Stimulated activated CD4-positive, alpha-beta T cell treated with anti-CD3 and anti-CD28 coated beads, Interleukin-4, amount 100 ng/mL, for 4 hours (primary cell): ENCODE data around the gene ECD.
"Not testable (repeated sequence)": the region's sequence is repeated elsewhere in the genome, so short reads cannot be mapped to it uniquely, and the experiment has no call there.

ENCODE experiments used
- DNase-seq, 2 experiments: peaks; one replicate each; pipeline ENCODE4 v3.0.0-alpha.2; 2020

ECD gene

GRCh38 chr10:73156054-73156453 is 11.8 kb downstream of the ECD start:
- DNase-seq, result no peak

GRCh38 chr10:73152009-73152408 is 15.8 kb downstream of the ECD start:
- no peak for DNase-seq

- DNase-seq, result not testable (repeated sequence)
These were observed 17.0 kb downstream of the ECD start for GRCh38 chr10:73150633-73151413.

GRCh38 chr10:73141603-73142002 is 26.2 kb downstream of the ECD start:
- DNase-seq, result no peak

DNA sequence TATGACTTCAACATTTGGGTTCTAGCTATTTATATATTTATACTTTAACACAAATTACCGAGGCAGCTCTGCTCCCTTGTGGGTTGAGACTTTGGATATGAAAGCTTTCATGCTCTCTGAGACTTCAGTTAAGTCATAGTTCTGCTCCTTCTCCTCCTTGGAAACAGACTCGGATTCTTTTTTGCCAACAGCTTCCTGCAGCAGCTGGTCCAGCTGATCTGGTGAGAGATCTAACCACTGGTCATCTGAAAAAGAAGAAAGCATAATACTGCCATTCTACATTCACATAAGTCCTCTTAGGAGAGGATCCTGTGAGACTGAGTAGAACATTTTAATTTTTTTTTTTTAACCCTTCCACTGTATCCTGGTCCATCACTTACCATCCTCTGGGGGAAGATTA is 28.6 kb downstream of the ECD start:
- no peak for DNase-seq

GRCh38 chr10:73136627-73137026 is 31.2 kb downstream of the ECD start:
- no peak for DNase-seq

DNA sequence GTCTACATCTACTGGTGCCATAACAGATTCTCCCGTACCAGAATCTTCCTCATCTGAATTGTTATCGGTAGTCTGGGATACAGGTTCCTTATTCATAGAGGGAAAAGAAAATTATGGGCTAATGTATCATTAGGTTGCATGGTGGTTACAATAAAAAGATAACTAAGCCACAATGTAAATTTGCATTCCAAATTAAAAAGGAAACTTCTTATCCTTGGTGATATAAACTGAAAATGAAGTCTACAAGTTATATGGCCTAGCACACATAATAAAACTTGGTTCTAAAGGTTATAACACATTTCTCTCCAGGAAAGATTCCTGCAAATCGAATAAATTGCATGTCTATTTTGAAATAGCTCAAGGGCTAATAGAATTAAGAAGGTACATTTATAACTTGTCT is 33.1 kb downstream of the ECD start:
- no peak for DNase-seq

DNA sequence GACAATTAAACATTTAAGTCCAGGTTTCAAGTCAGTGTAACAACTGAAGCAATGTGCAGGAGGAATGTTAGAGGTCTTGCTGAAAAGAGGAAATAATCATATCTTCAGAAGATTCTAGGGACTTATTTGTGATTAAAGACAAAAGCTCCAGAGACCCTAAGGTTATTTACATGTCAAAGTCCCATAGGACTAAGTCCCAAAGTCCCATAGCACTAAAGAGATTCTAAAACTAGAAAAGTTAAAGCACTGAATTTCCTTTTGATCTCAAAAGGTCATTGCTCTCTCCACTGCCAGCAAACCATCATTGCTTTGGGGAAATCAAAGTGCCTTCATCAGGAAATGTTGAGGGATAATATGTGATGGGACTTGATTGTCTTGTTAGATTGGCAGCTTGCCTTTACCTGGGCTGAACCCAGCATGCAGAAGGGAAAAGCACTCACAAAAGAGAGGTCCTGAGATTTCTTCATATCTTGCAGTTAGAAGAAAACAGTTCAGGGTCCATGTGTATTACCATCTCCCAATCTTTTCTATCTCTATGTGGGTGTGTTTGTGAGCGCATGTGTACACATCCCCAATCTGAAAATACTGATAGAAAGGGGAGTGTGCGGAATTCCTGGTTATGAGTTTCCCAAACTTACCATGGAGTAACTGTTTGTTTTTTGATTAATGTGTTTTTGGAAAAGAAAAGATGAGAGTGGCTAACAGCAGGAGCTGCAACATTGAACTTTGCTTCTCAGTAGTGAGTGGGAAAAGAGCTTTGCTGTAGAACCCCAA is 35.7 kb downstream of the ECD start:
- DNase-seq, result no peak

DNA sequence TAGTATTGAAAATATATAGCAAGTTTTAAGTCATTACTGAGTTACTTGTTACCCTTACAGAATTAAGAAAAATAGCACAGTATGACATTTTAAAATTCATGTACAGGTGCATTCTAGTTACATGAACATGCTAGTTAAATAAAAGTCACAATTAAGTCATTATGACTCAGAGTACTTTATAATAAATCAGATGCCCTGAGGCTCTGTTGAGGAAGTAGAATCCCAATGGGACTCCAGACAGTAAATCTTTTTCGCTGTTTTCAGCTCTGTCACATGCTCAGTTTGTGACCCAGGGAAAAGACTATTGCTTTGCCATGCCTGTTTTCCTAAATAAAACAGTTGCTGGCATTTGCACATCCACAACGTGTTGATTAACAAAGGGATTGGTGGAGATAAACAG is 36.5 kb downstream of the ECD start:
- DNase-seq, result no peak

DNA sequence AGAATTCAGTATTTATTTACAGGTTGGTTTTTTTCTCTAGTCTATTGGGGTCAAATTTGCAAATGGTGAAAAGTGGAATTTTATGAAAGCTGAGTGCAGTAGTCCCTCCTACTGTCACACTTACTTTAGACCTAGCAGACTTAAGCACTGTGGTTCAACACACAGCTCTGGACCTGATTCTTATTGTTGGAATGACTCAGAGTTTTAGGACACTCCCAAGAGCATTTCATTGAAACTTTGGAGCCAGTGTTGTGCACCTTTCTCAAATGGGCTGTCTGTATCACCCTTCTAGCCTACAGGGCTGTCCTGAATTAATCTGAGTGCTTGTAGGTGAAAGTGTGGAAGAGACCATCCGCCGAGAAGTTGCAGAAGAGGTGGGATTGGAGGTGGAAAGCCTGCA is 41.5 kb downstream of the ECD start:
- DNase-seq, result no peak

- no peak for DNase-seq
These were observed 47.9 kb downstream of the ECD start for GRCh38 chr10:73119952-73120351.

DNA sequence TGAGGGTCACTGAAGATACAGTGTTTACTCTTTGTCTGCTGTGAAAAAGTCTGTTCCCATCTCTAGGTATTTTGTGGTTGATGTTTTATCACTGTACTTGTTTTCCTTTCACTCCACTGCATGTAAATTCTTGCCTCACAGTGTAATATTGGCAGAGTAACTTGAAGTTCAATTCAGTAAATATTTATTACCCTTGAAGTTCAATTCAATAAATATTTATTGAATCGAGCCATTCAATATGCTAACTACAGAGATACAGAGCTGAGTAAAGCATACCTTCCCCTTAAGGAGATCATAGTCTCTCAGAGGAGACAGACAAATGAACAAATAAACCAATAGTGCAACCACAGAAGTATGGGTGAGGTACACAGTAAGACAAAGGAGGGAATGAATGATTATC is 48.4 kb downstream of the ECD start:
- DNase-seq, result no peak

DNA sequence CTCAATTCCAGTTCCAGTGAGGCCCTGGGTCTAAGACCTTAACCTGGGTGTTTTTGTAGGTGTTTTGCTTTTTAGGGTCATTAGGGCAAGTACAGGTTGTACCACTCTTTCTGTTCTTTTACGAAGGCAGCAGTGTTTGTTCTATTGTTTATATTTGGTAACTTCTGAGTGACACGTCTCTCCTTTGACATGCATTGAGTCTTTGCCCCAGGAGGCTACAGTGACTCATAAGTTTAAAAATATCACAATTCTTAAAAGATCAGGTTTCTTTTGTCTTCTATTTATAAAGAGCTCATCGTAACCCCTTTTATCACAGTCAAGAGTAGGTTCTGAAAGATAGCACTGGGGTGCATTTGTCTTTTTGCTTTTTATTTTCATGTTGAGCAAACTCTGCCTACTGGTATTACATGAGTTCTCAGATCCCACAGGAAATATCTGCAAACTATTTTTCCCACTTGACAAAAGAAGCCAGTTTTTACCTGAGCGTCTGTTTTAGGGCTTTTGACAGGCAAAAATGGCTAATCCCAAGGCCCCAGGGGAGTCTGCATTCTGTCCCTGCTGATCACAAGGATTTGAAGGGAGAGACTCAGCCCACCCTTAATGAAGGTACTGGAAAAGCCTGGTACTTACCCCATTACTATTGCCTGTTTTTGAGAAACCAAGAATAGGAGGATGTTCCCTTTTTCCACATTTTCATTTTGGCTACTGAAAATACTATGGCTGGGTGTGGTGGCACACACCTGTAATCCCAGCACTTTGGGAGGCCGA is 49.6 kb downstream of the ECD start:
- no peak for DNase-seq

DNA sequence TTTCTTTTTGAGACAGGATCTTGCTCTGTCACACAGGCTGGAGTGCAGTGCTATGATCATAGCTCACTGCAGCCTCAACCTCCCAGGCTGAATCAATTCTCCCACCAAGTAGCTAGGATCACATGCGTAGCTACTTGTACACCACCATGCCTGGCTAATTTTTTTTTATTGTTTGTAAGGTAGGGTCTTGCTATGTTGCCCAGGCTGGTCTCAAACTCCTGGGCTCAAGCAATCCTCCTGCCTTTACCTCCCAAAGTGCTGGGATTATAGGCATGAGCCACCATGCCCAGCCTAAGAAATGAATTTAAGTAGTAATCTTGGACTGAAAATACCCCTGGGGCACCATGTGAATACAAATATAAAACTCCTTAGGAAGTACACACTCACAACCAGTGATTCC is 51.8 kb downstream of the ECD start:
- no peak for DNase-seq

- no peak for DNase-seq
These were observed 54.3 kb downstream of the ECD start for GRCh38 chr10:73113551-73113950.

GRCh38 chr10:73112032-73112431 is 55.8 kb downstream of the ECD start:
- DNase-seq, result not testable (repeated sequence)

DNA sequence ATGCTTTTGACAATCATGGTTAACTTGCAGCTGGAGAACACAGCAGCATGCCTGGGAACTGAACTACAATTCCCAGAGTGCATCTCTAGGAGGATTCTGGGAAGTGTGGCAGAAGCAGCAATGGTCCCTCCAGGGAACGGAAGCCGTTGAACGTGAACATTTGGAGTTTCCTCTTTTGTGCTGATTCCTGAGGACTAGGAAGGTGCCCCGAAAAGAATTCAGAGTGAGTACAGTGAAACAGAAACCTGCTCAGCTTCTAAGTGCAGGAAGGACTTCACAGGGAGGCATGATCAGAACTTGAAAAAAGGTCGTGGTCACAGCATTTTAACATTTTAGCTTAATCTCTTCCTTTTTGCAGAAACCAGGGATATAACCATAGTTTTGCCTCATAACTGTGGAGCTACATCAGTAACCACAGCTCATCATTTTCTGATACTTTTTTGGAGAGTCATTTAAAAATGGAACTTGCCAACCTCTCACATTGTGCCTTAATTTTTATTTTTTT is 57.4 kb downstream of the ECD start, which contains the start of gene NUDT13:
NUDT13 (plus strand) TSS at position 111 of the 505 bp plus-strand sequence. CDS start 3,911 bp downstream, outside the sequence.
- DNase-seq, result peak; percentile 15 to 47

GRCh38 chr10:73109248-73109652 is 58.6 kb downstream of the ECD start:
- DNase-seq, result not testable (repeated sequence)

DNA sequence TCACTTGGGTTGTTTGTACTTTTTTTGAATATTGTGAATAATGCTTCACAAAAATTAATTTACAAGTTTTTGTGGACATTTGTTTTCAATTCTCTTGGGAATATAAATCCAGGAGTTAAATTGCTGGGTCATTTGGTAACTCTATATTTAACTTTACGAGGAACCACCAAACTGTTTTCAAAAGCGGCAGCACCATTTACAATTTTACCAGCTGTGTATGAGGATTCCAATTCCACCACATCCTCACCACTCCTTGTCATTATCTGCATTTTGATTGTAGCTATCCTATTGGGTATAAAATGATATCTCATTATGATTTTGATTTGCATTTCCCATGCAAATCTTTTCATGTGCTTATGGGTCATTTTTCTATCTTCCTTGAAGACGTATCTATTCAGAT is 61.5 kb downstream of the ECD start:
- DNase-seq, result no peak

DNA sequence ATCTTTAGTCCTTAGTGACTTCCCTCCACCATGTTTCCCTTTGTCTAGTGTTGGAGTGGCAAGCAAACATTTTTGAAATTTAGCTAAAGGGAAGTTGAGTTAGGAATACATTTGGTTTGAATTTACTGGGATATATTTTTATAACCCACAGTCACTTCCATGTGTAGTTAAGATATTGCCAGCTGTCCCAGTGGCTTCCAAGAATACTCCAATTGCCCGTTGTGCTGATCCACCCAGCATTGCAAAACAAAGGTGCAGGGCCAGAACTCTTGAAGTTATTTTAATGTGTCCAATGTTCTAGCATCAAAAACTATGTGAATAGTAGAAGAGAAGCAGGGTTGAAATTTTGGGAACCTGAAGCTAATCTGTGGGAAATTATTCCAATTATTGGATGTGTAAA is 68.7 kb downstream of the ECD start:
- DNase-seq, result no peak

GRCh38 chr10:73097305-73097670 is 70.5 kb downstream of the ECD start:
- DNase-seq, result no peak

GRCh38 chr10:73096449-73097304 is 71.1 kb downstream of the ECD start, which contains the start of gene P4HA1:
P4HA1 (minus strand) TSS chr10:73096866; CDS start chr10:73074883, 21,983 bp downstream.
- DNase-seq, result peak; percentile 99
